ENCODE measurements around the gene PLPP6.

- TF ChIP-seq CTCF (IDR thresholded peaks at IDR 0.05 in 8 of 11, conservative IDR thresholded peaks at IDR 0.05 in 3 of 11) = no peak
- TF ChIP-seq POLR2A (IDR thresholded peaks at IDR 0.05) = no peak
Observed at GRCh38 chr9:4661165-4661564, 929 bp upstream of the PLPP6 start.

Measured in spleen (tissue), 7 donors.